ENCODE results near the gene LUC7L2. TPM values are rescaled to one million over a fixed set of nuclear protein-coding genes. Genes with fewer than 3 reads are reported as not detected.

Gene LUC7L2
- total and polyA plus RNA-seq, 10 of the 15 experiments (the other 5 are each of a cell fraction or from before 2014, with no cell fraction given): 31.7 to 98.7 (median 68.6) TPM

GRCh38 chr7:139358541-139359365 is 941 bp upstream of the LUC7L2 start (continued):
- TF ChIP-seq E2F8 (IDR thresholded peaks at IDR 0.05; ENCODE audit: low read depth, partially characterized antibody): no peak
- no peak for TF ChIP-seq BCLAF1 (IDR thresholded peaks at IDR 0.05)
